ENCODE results near the gene MGAT5B. TPM values are rescaled to one million over a fixed set of nuclear protein-coding genes. Genes with fewer than 3 reads are reported as not detected.
"Not testable (repeated sequence)": the region's sequence is repeated elsewhere in the genome, so short reads cannot be mapped to it uniquely, and the experiment has no call there.

Gene MGAT5B
- total and polyA plus RNA-seq, 7 donors: 0.16 to 0.83 (median 0.51) TPM; not detected in 2

GRCh38 chr17:76974721-76975120 is 106.5 kb downstream of the MGAT5B start:
- intact Hi-C loops (cut with DNase I): no loop called here
- WGBS, 2 donors: 80 to 88% methylated on average over 3 of the region's 3 CpGs
- H3K27me3 ChIP-seq: peaks cover 3 to 19% (median 12%) of the 10 kb centered on the region in 3 donors
- DNase-seq: no peak
- peaks cover 0 to 1% (median under 1%) of the 10 kb centered on the region in 4 donors for H3K4me1 ChIP-seq
- H3K36me3 ChIP-seq: no peaks in the 10 kb centered on the region
- no peak overlapping the region for H3K27ac ChIP-seq
- no peak overlapping the region for H3K4me3 ChIP-seq
- TF ChIP-seq EP300 (IDR thresholded peaks at IDR 0.05) (no peak), CTCF (IDR thresholded peaks at IDR 0.05) (no peak), POLR2AphosphoS5 (IDR thresholded peaks at IDR 0.05) (no peak), POLR2A (IDR thresholded peaks at IDR 0.05) (no peak)
- H3K9me3 ChIP-seq: no peaks in the 10 kb centered on the region

DNA sequence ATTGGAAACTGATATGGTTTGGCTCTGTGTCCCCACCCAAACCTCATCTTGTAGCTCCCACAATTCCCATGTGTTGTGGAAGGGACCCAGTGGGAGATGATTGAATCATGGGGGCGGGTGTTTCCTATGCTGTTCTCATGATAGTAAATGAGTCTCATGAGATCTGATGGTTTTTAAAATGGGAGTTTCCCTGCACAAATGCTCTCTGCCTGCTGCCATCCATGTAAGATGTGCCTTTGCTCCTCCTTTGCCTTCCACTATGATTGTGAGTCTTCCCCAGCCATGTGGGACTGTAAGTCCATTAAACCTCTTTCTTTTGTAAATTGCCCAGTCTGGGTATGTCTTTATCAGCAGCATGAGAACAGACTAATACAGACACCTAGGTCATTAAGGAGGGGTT is 109.8 kb downstream of the MGAT5B start:
- H3K4me1 ChIP-seq; H3K27me3 ChIP-seq; H3K9me3 ChIP-seq; intact Hi-C loops (cut with DNase I); H3K27ac ChIP-seq; DNase-seq; H3K36me3 ChIP-seq; H3K4me3 ChIP-seq: not testable (repeated sequence)
- 88 to 90% methylated on average over 1 of the region's 1 CpG for WGBS, 2 donors

DNA sequence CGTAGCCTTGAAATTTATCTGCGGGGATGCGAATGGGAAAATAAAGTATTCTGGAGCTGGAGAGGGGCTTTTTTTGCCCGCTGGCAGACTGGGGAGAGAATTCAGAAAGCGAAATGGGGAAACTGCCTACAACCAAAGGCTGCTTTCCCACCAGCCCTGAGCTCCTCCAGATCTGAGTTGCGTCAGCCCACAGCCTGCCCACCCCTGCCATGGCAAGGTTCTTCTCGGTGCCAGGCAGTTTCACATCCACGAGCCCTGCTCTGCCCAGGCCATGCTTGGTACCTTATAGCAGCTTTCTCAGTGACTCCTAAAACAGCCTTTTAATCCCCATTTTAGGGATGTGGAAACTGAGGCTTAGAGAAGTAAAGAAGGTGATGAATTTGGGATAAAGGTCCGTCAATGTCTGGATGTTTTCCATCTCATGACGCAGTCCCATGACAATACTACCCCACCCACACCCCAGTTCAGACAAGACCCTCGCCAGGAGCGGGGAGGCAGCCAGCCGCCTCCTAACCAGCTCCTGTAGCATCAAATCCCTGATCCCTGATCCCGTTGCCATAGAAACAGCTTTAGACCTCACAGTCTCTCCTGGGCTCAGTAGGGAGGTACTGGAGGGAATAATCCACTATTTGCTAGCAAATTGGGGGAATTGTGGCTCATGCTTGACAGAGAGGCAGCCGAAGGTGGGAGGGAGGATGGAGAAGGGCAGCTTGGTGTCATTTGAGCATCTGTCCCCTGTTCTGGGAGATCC is 113.5 kb downstream of the MGAT5B start:
- Histone ChIP-seq H3K9me3 (no peaks in the 10 kb centered on the region), H3K4me3 (no peak overlapping the region), H3K27me3 (peaks cover 0 to 19% (median 0%) of the 10 kb centered on the region in 3 donors), H3K4me1 (no peaks in the 10 kb centered on the region), H3K27ac (no peak overlapping the region), H3K36me3 (no peaks in the 10 kb centered on the region)
- WGBS, 2 donors: 76 to 88% methylated on average over 15 of the region's 15 CpGs
- TF ChIP-seq CTCF (IDR thresholded peaks at IDR 0.05) (no peak), POLR2AphosphoS5 (IDR thresholded peaks at IDR 0.05) (no peak), POLR2A (IDR thresholded peaks at IDR 0.05) (no peak), EP300 (IDR thresholded peaks at IDR 0.05) (no peak)
- intact Hi-C loops (cut with DNase I): no loop called here
- DNase-seq: no peak

DNA sequence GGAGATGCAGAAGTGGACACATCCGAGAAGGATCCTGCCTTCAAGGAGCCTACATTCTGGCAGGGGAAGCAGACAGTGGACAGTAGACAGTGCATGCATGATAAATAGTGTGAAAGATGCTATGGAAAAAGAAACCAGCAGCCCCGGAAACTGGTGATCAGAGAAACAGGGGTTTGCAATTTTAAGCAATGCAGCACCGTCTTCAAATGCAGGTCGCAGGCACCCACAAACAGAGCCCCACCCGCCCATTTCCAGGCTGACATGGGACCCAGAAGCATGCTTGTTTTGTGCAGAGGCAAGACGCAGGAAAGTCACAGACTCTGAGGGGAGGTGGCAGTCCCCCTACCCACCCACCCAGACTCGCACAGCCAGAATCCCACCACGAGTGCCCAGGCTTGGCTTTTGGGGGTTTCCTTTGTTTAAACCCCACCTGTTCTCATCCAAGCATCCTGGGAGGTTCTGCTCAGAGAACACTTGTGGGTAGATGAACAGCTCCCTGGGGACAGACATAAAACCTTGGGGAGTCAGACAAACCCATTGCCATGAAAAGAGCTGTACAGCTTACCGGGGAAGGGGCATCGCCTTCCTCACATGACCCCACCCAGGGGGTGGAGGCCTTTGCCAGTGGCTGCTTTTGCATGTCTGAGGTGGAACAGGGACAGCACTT is 114.3 kb downstream of the MGAT5B start:
- intact Hi-C loops (cut with DNase I): no loop called here
- Histone ChIP-seq H3K36me3 (no peaks in the 10 kb centered on the region), H3K4me1 (no peaks in the 10 kb centered on the region), H3K27ac (no peak overlapping the region), H3K4me3 (no peak overlapping the region), H3K27me3 (peaks cover 0 to 19% (median 0%) of the 10 kb centered on the region in 3 donors), H3K9me3 (no peaks in the 10 kb centered on the region)
- DNase-seq: no peak
- TF ChIP-seq POLR2AphosphoS5 (IDR thresholded peaks at IDR 0.05): no peak
- TF ChIP-seq EP300 (IDR thresholded peaks at IDR 0.05): no peak
- TF ChIP-seq CTCF (IDR thresholded peaks at IDR 0.05): no peak
- TF ChIP-seq POLR2A (IDR thresholded peaks at IDR 0.05): no peak
- WGBS, 2 donors: 67 to 78% methylated on average over 10 of the region's 10 CpGs

DNA sequence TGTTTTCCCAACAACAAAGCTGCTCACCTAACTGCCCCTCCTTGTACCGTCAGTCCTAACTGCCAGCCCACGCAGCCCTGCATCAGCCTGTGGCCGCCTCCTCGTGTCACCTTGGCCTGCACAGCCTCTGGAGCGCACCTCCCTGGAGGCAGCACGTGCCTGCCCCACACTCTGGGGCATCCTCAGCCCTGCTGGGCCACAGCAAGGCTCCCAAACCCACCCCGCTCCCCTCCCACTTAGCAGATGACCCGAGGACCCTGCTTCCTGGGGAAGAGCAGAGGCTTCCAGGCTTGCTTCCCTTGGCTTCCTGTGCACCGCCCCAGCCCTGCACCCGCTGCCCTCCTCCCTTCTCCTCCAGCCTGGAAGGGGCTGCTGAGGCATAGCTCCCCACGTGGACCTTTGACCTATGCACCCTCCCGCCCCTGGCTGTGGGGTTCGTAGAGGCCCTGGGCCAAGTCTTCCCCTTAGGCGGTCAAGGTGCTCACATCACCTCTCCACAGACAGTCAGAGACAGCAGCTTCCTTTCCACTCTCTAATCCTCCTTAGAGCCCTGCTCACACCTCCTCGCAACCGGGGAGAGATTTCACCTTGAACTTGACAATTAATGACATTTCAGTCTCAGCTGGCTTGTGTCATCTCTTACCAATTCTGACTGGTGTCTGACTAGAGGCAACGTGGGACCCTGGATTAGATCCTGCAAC is 115.0 kb downstream of the MGAT5B start:
- no peak for TF ChIP-seq CTCF (IDR thresholded peaks at IDR 0.05)
- no peak for TF ChIP-seq EP300 (IDR thresholded peaks at IDR 0.05)
- no peak for TF ChIP-seq POLR2A (IDR thresholded peaks at IDR 0.05)
- no peak for TF ChIP-seq POLR2AphosphoS5 (IDR thresholded peaks at IDR 0.05)
- 33 to 57% methylated on average over 17 of the region's 17 CpGs for WGBS, 2 donors
- H3K9me3 ChIP-seq: no peaks in the 10 kb centered on the region
- H3K4me1 ChIP-seq: no peaks in the 10 kb centered on the region
- H3K27me3 ChIP-seq: peaks cover 0 to 19% (median 0%) of the 10 kb centered on the region in 3 donors
- no peak for DNase-seq
- no peaks in the 10 kb centered on the region for H3K36me3 ChIP-seq
- no peak overlapping the region for H3K27ac ChIP-seq
- H3K4me3 ChIP-seq: no peak overlapping the region
- intact Hi-C loops (cut with DNase I): no loop called here

Data from sigmoid colon (tissue), 7 donors.